Glutamatergic neuron (in vitro differentiated cells): ENCODE measurements around the gene SSRP1. TPM values are rescaled to one million over a fixed set of nuclear protein-coding genes. Genes with fewer than 3 reads are reported as not detected.

ENCODE experiments used
- DNase-seq: peaks from one replicate; pipeline ENCODE4 v3.0.0; 2022
- H3K27ac Mint-ChIP-seq: one replicate; pipeline ENCODE4 v1.8.0; 2020; ENCODE audit warnings: mild to moderate bottlenecking, mixed read lengths, inconsistent platforms; ENCODE audit not compliant: unreplicated experiment
- H3K27me3 Mint-ChIP-seq: one replicate; pipeline ENCODE4 v1.8.0; 2020; ENCODE audit warnings: mild to moderate bottlenecking, moderate library complexity, mixed read lengths, inconsistent platforms; ENCODE audit not compliant: unreplicated experiment
- H3K36me3 Mint-ChIP-seq: one replicate; pipeline ENCODE4 v1.8.0; 2020; ENCODE audit warnings: mild to moderate bottlenecking, mixed read lengths, inconsistent platforms; ENCODE audit not compliant: unreplicated experiment
- H3K4me1 Mint-ChIP-seq: one replicate; pipeline ENCODE4 v1.8.0; 2020; ENCODE audit warnings: mild to moderate bottlenecking, low read depth, mixed read lengths, inconsistent platforms; ENCODE audit not compliant: unreplicated experiment
- H3K4me3 Mint-ChIP-seq: one replicate; pipeline ENCODE4 v1.8.0; 2020; ENCODE audit warnings: mild to moderate bottlenecking, mixed read lengths, inconsistent platforms; ENCODE audit not compliant: unreplicated experiment
- H3K9me3 Mint-ChIP-seq: one replicate; pipeline ENCODE4 v1.8.0; 2020; ENCODE audit warnings: mild to moderate bottlenecking, moderate library complexity, mixed read lengths, inconsistent platforms; ENCODE audit not compliant: unreplicated experiment
- CTCF ChIP-seq: fragments of 200-600 bp; sonication (generic); IDR thresholded peaks from one replicate; pipeline ENCODE4 v1.5.0; 2021; ENCODE audit not compliant: partially characterized antibody, unreplicated experiment
- total RNA-seq: library from RNA; stranded (reverse); fragmentation: NEBNext Ultra II Directional; extraction: Animal tissue kit (Norgen Biotek cat#: 25700); gene quantifications from one replicate; pipeline ENCODE4 v1.2.1, GENCODE V29; 2021; ENCODE audit not compliant: unreplicated experiment

SSRP1 gene
- total RNA-seq, 1 donor from 2014 or later: 91.4 TPM

- peaks cover 11% of the 10 kb centered on the region for H3K36me3 Mint-ChIP-seq
- H3K9me3 Mint-ChIP-seq: peaks cover 23% of the 10 kb centered on the region
- H3K4me1 Mint-ChIP-seq: peaks cover 57% of the 10 kb centered on the region
- H3K27ac Mint-ChIP-seq: no peak overlapping the region
- H3K4me3 Mint-ChIP-seq: no peak overlapping the region
- peaks cover 21% of the 10 kb centered on the region for H3K27me3 Mint-ChIP-seq
- no peak for DNase-seq
- TF ChIP-seq CTCF: no peak
These were observed 28.6 kb downstream of the SSRP1 start for GRCh38 chr11:57306940-57307565.

GRCh38 chr11:57306161-57306876, 29.4 kb downstream of the SSRP1 start:
- Mint-ChIP-seq H3K36me3 (peaks cover 11% of the 10 kb centered on the region), H3K9me3 (peaks cover 23% of the 10 kb centered on the region), H3K27me3 (peaks cover 23% of the 10 kb centered on the region), H3K27ac (peak overlapping the region; percentile 62), H3K4me3 (no peak overlapping the region), H3K4me1 (peaks cover 52% of the 10 kb centered on the region)
- no peak for DNase-seq
- TF ChIP-seq CTCF: no peak

GRCh38 chr11:57305523-57305922, 30.2 kb downstream of the SSRP1 start:
- peaks cover 23% of the 10 kb centered on the region for H3K27me3 Mint-ChIP-seq

GRCh38 chr11:57303990-57304579, 31.6 kb downstream of the SSRP1 start:
- Mint-ChIP-seq H3K9me3 (peaks cover 19% of the 10 kb centered on the region), H3K27ac (peak overlapping the region; percentile 75), H3K36me3 (peaks cover 5% of the 10 kb centered on the region), H3K4me1 (peaks cover 39% of the 10 kb centered on the region), H3K4me3 (peak overlapping the region; percentile 81), H3K27me3 (peaks cover 18% of the 10 kb centered on the region)
- DNase-seq: no peak
- no peak for TF ChIP-seq CTCF

More at GRCh38 chr11:57305523-57305922, 30.2 kb downstream of the SSRP1 start:
- no peak for DNase-seq
- peaks cover 49% of the 10 kb centered on the region for H3K4me1 Mint-ChIP-seq
- no peak for TF ChIP-seq CTCF
- H3K4me3 Mint-ChIP-seq: no peak overlapping the region
- H3K36me3 Mint-ChIP-seq: peaks cover 16% of the 10 kb centered on the region
- no peak overlapping the region for H3K27ac Mint-ChIP-seq
- peaks cover 25% of the 10 kb centered on the region for H3K9me3 Mint-ChIP-seq
